ENCODE measurements around the gene PLA2G4E. TPM values are rescaled to one million over a fixed set of nuclear protein-coding genes. Genes with fewer than 3 reads are reported as not detected.

Gene PLA2G4E
- total RNA-seq, 4 donors from 2014 or later: not detected

DNA sequence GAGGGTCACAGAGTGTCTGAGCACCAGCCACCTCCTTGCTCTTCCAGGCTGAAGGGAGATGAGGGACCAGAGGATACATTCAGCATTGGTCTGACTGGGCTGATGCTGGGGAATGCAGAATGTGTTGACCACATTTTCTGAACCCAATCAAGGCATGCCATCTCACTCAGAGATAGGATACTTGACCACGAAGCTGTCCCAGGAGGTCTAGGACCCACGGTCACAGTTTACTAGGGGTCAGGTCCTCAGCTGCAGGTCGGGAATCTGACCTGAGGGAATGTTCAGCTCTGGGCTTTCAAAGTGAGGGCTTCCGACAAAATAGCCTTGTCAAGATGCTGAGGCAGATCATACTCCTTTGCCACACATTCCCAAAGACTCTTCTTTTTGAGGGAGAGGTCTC is 19.6 kb downstream of the PLA2G4E start:
- H3K27me3 ChIP-seq: peaks cover 0 to 5% (median 0%) of the 10 kb centered on the region in 4 donors
- no peak for DNase-seq (ENCODE audit: extremely low spot score)
- TF ChIP-seq EP300 (IDR thresholded peaks at IDR 0.05): no peak
- TF ChIP-seq POLR2AphosphoS5 (IDR thresholded peaks at IDR 0.05): no peak
- no peak for TF ChIP-seq POLR2A (IDR thresholded peaks at IDR 0.05; ENCODE audit: low read depth)
- TF ChIP-seq CTCF (IDR thresholded peaks at IDR 0.05): no peak
- 81% methylated on average over 4 of the region's 4 CpGs for WGBS
- H3K36me3 ChIP-seq: no peaks in the 10 kb centered on the region
- intact Hi-C loops (cut with DNase I): no loop called here
- no peaks in the 10 kb centered on the region for H3K4me1 ChIP-seq
- no peak overlapping the region for H3K27ac ChIP-seq (replicated peaks in 1 of 4)
- H3K4me3 ChIP-seq: no peak overlapping the region
- no peaks in the 10 kb centered on the region for H3K9me3 ChIP-seq

- H3K27me3 ChIP-seq: peaks cover 0 to 5% (median 0%) of the 10 kb centered on the region in 4 donors
- intact Hi-C loops (cut with DNase I): no loop called here
- H3K4me3 ChIP-seq: no peak overlapping the region
- H3K9me3 ChIP-seq: no peaks in the 10 kb centered on the region
- no peak for TF ChIP-seq POLR2AphosphoS5 (IDR thresholded peaks at IDR 0.05)
- DNase-seq (ENCODE audit: extremely low spot score): no peak
- no peak overlapping the region for H3K27ac ChIP-seq (replicated peaks in 1 of 4)
- H3K4me1 ChIP-seq: no peaks in the 10 kb centered on the region
- no peaks in the 10 kb centered on the region for H3K36me3 ChIP-seq
- 83% methylated on average over 11 of the region's 15 CpGs for WGBS
Observed at GRCh38 chr15:41999290-42000285, 21.3 kb downstream of the PLA2G4E start.

DNA sequence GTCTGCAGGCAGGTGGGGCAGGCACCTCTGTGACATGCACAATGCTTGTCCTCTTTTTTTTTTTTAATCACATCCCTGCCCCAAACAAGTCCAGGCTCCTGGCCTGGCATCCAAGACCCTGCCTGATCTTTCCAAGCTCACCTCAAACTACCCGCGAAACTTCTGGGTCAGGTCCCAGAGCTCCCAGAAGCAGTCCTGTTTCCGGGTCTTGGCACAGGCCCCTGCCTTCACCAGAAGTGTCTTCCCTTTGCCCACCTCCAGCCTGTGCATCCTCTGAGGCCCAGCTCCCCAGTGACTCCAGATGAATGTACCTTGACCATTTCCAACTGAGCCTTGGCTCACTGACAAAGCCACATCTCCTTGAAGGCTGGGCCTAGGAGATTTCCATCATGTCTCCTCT is 23.0 kb downstream of the PLA2G4E start:
- Histone ChIP-seq H3K4me1 (no peaks in the 10 kb centered on the region), H3K9me3 (no peaks in the 10 kb centered on the region), H3K36me3 (no peaks in the 10 kb centered on the region), H3K27me3 (peaks cover 0 to 5% (median 0%) of the 10 kb centered on the region in 4 donors), H3K4me3 (no peak overlapping the region), H3K27ac (replicated peaks in 1 of 4) (no peak overlapping the region)
- DNase-seq (ENCODE audit: extremely low spot score): no peak
- 52% methylated on average over 3 of the region's 3 CpGs for WGBS
- TF ChIP-seq POLR2AphosphoS5 (IDR thresholded peaks at IDR 0.05) (no peak), CTCF (IDR thresholded peaks at IDR 0.05) (no peak), POLR2A (IDR thresholded peaks at IDR 0.05; ENCODE audit: low read depth) (no peak), EP300 (IDR thresholded peaks at IDR 0.05) (no peak)
- intact Hi-C loops (cut with DNase I): no loop called here

- Histone ChIP-seq H3K4me3 (no peak overlapping the region), H3K27me3 (peaks cover 0 to 5% (median 0%) of the 10 kb centered on the region in 4 donors), H3K9me3 (no peaks in the 10 kb centered on the region), H3K4me1 (no peaks in the 10 kb centered on the region), H3K27ac (replicated peaks in 1 of 4) (no peak overlapping the region), H3K36me3 (no peaks in the 10 kb centered on the region)
- TF ChIP-seq POLR2A (IDR thresholded peaks at IDR 0.05; ENCODE audit: low read depth) (no peak), EP300 (IDR thresholded peaks at IDR 0.05) (no peak), CTCF (IDR thresholded peaks at IDR 0.05) (no peak), POLR2AphosphoS5 (IDR thresholded peaks at IDR 0.05) (no peak)
- DNase-seq (ENCODE audit: extremely low spot score): no peak
- 95% methylated on average over 8 of the region's 13 CpGs for WGBS
- intact Hi-C loops (cut with DNase I): no loop called here
Observed at GRCh38 chr15:41996921-41997592, 23.8 kb downstream of the PLA2G4E start.

GRCh38 chr15:41996376-41996775 is 24.5 kb downstream of the PLA2G4E start:
- 93% methylated on average over 10 of the region's 10 CpGs for WGBS
- no peak for DNase-seq (ENCODE audit: extremely low spot score)
- intact Hi-C loops (cut with DNase I): no loop called here

More at GRCh38 chr15:41996376-41996775, 24.5 kb downstream of the PLA2G4E start:
- H3K9me3 ChIP-seq: no peaks in the 10 kb centered on the region
- H3K27me3 ChIP-seq: peaks cover 0 to 5% (median 0%) of the 10 kb centered on the region in 4 donors
- no peak for TF ChIP-seq EP300 (IDR thresholded peaks at IDR 0.05)
- no peak for TF ChIP-seq CTCF (IDR thresholded peaks at IDR 0.05)
- no peak for TF ChIP-seq POLR2AphosphoS5 (IDR thresholded peaks at IDR 0.05)
- no peak for TF ChIP-seq POLR2A (IDR thresholded peaks at IDR 0.05; ENCODE audit: low read depth)
- no peaks in the 10 kb centered on the region for H3K36me3 ChIP-seq
- no peaks in the 10 kb centered on the region for H3K4me1 ChIP-seq
- no peak overlapping the region for H3K4me3 ChIP-seq
- no peak overlapping the region for H3K27ac ChIP-seq (replicated peaks in 1 of 4)

Measured in esophagus muscularis mucosa (tissue), 4 donors.